IMR-90 (cell line): ENCODE data around the gene CPSF7. TPM values are rescaled to one million over a fixed set of nuclear protein-coding genes. Genes with fewer than 3 reads are reported as not detected.

Source experiments
- ATAC-seq: fragments of 200-7000 bp; cut with Tn5 transposase; 2 replicates; pipeline ENCODE4 v1.9.1; 2020; ENCODE audit warnings: low read depth, mild to moderate bottlenecking, moderate library complexity
- BruUV-seq: library from RNA; stranded (reverse); fragments of 400-500 nt; replicated peaks from 2 replicates; lab custom pipeline; 2021; lab: Mats Ljungman, UMichigan
- CTCF ChIA-PET: fragments of 300-600 bp; formaldehyde crosslinking; extraction: SDS; loops from one replicate; lab custom pipeline; 2021; ENCODE audit warnings: antibody characterized with exemption; lab: Yijun Ruan, JAX
- POLR2A ChIA-PET: fragments of 300-600 bp; sonication (Branson Sonifier 250); formaldehyde crosslinking; loops from one replicate; lab custom pipeline; 2022; ENCODE audit warnings: antibody characterized with exemption; ENCODE audit not compliant: unreplicated experiment; lab: Charles Lee
- DNase-seq: peaks from one replicate; pipeline ENCODE4 v3.0.0; 2013
- H2AFZ ChIP-seq: replicated peaks from 2 replicates; pipeline ENCODE3; 2013; ENCODE audit warnings: low read length, mild to moderate bottlenecking; ENCODE audit not compliant: poor library complexity
- H2AK5ac ChIP-seq: 2 replicates; pipeline ENCODE4 v1.6.1; 2013; ENCODE audit warnings: low read depth, low read length, inconsistent platforms
- H2AK9ac ChIP-seq: replicated peaks from 2 replicates; pipeline ENCODE3; 2013; ENCODE audit warnings: mild to moderate bottlenecking, low read depth, low read length, moderate library complexity; ENCODE audit not compliant: poor library complexity
- H2BK120ac ChIP-seq: 2 replicates; pipeline ENCODE4 v1.6.1; 2013; ENCODE audit warnings: low read depth, low read length, inconsistent platforms
- H2BK15ac ChIP-seq: 3 replicates; pipeline ENCODE4 v1.6.1; 2013; ENCODE audit warnings: low read depth, low read length, inconsistent platforms
- H2BK20ac ChIP-seq: 2 replicates; pipeline ENCODE4 v1.6.1; 2013; ENCODE audit warnings: low read depth, mild to moderate bottlenecking, inconsistent platforms, low read length, moderate library complexity
- H2BK5ac ChIP-seq: 2 replicates; pipeline ENCODE4 v1.6.1; 2013; ENCODE audit warnings: mild to moderate bottlenecking, low read depth, low read length, inconsistent platforms; ENCODE audit not compliant: poor library complexity, severe bottlenecking
- H3K14ac ChIP-seq: replicated peaks from 2 replicates; pipeline ENCODE4 v1.6.1; 2013; ENCODE audit warnings: low read depth, low read length, inconsistent platforms
- H3K18ac ChIP-seq: 2 replicates; pipeline ENCODE4 v1.6.1; 2013; ENCODE audit warnings: low read depth, low read length, control low read depth
- H3K23ac ChIP-seq: 2 replicates; pipeline ENCODE4 v1.6.1; 2013; ENCODE audit warnings: low read depth, low read length, inconsistent platforms
- H3K27ac ChIP-seq: 2 replicates; pipeline ENCODE4 v1.5.1; 2013; ENCODE audit warnings: mild to moderate bottlenecking, control low read depth, low read length; ENCODE audit not compliant: insufficient read depth
- H3K27me3 ChIP-seq: 2 replicates; pipeline ENCODE4 v1.6.1; 2013; ENCODE audit warnings: low read length; ENCODE audit not compliant: control insufficient read depth, insufficient read depth
- H3K36me3 ChIP-seq: 2 replicates; pipeline ENCODE4 v1.6.1; 2013; ENCODE audit warnings: low read length, mixed read lengths; ENCODE audit not compliant: control insufficient read depth, insufficient read depth
- H3K4ac ChIP-seq: 2 replicates; pipeline ENCODE4 v1.6.1; 2013; ENCODE audit warnings: low read depth, low read length, inconsistent platforms
- H3K4me1 ChIP-seq: 2 replicates; pipeline ENCODE4 v1.6.1; 2013; ENCODE audit warnings: low read length, mixed read lengths; ENCODE audit not compliant: control insufficient read depth, insufficient read depth
- H3K4me2 ChIP-seq: 2 replicates; pipeline ENCODE4 v1.6.1; 2013; ENCODE audit warnings: low read depth, mild to moderate bottlenecking, control low read depth, low read length, moderate library complexity
- H3K4me3 ChIP-seq: 2 replicates; pipeline ENCODE4 v1.5.1; 2013; ENCODE audit warnings: low read depth, mild to moderate bottlenecking, control low read depth, low read length, moderate library complexity; ENCODE audit not compliant: insufficient read depth
- H3K56ac ChIP-seq: 2 replicates; pipeline ENCODE4 v1.6.1; 2013; ENCODE audit warnings: low read length, inconsistent platforms; ENCODE audit not compliant: insufficient read depth; ENCODE audit errors: extremely low read depth
- H3K79me1 ChIP-seq, 2 experiments: 2 replicates each; pipeline ENCODE4 v1.6.1; 2013; ENCODE audit warnings: low read length in 2 of 2, inconsistent platforms in 1 of 2, low read depth in 1 of 2
- H3K9ac ChIP-seq: 2 replicates; pipeline ENCODE4 v1.6.1; 2013; ENCODE audit warnings: low read depth, low read length, control low read depth
- H3K9me1 ChIP-seq: 2 replicates; pipeline ENCODE4 v1.6.1; 2013; ENCODE audit warnings: low read length, inconsistent platforms; ENCODE audit not compliant: insufficient read depth
- H3K9me3 ChIP-seq: 2 replicates; pipeline ENCODE4 v1.6.1; 2013; ENCODE audit warnings: low read length; ENCODE audit not compliant: control insufficient read depth, insufficient read depth
- H4K20me1 ChIP-seq: 2 replicates; pipeline ENCODE4 v1.6.1; 2013; ENCODE audit warnings: low read length, inconsistent platforms; ENCODE audit not compliant: insufficient read depth
- H4K5ac ChIP-seq: 2 replicates; pipeline ENCODE4 v1.6.1; 2013; ENCODE audit warnings: mild to moderate bottlenecking, low read depth, low read length, control low read depth
- H4K8ac ChIP-seq, 2 experiments: 2 replicates each; pipeline ENCODE4 v1.6.1; 2013; ENCODE audit warnings: low read depth in 2 of 2, low read length in 2 of 2, control low read depth in 1 of 2, inconsistent platforms in 1 of 2
- H4K91ac ChIP-seq: 2 replicates; pipeline ENCODE4 v1.6.1; 2013; ENCODE audit warnings: low read depth, low read length, inconsistent platforms; ENCODE audit not compliant: insufficient read depth
- BHLHE40 ChIP-seq: fragments of 150-350 bp; IDR thresholded peaks from 2 replicates; pipeline ENCODE4 v1.6.1; 2016; ENCODE audit warnings: mild to moderate bottlenecking, low read depth, low read length
- CEBPB ChIP-seq: IDR thresholded peaks from 2 replicates; pipeline ENCODE4 v1.6.1; 2012; ENCODE audit warnings: low read depth, low read length, improper control_type of control experiment
- CHD1 ChIP-seq: IDR thresholded peaks from 2 replicates; pipeline ENCODE4 v1.6.1; 2012; ENCODE audit warnings: low read depth, low read length, improper control_type of control experiment
- FOS ChIP-seq: fragments of 150-350 bp; IDR thresholded peaks from 2 replicates; pipeline ENCODE4 v1.6.1; 2016; ENCODE audit warnings: low read depth, low read length
- MAFK ChIP-seq: IDR thresholded peaks from 2 replicates; pipeline ENCODE4 v1.6.1; 2012; ENCODE audit warnings: low read depth, low read length, improper control_type of control experiment
- MAZ ChIP-seq: IDR thresholded peaks from 2 replicates; pipeline ENCODE4 v1.6.1; 2012; ENCODE audit warnings: low read depth, mild to moderate bottlenecking, low read length, improper control_type of control experiment, moderate library complexity, borderline replicate concordance
- MXI1 ChIP-seq: IDR thresholded peaks from 2 replicates; pipeline ENCODE4 v1.6.1; 2012; ENCODE audit warnings: low read depth, mild to moderate bottlenecking, low read length, moderate library complexity, borderline replicate concordance
- NFE2L2 ChIP-seq: fragments of 150-350 bp; IDR thresholded peaks from 2 replicates; pipeline ENCODE4 v1.6.1; 2016; ENCODE audit warnings: low read depth, mild to moderate bottlenecking, low read length
- POLR2A ChIP-seq: IDR thresholded peaks from 2 replicates; pipeline ENCODE4 v1.6.1; 2012; ENCODE audit warnings: mild to moderate bottlenecking, low read depth, low read length
- RAD21 ChIP-seq: IDR thresholded peaks from 2 replicates; pipeline ENCODE4 v1.6.1; 2012; ENCODE audit warnings: low read length, improper control_type of control experiment
- RCOR1 ChIP-seq: IDR thresholded peaks from 2 replicates; pipeline ENCODE4 v1.6.1; 2012; ENCODE audit warnings: mild to moderate bottlenecking, low read length, improper control_type of control experiment; ENCODE audit not compliant: insufficient replicate concordance
- RFX5 ChIP-seq: IDR thresholded peaks from 2 replicates; pipeline ENCODE4 v1.8.0; 2012; ENCODE audit warnings: low read depth, mild to moderate bottlenecking, low read length, moderate library complexity
- SMC3 ChIP-seq: fragments of 150-350 bp; IDR thresholded peaks from 2 replicates; pipeline ENCODE4 v1.6.1; 2016; ENCODE audit warnings: low read depth, mild to moderate bottlenecking, antibody characterized with exemption, low read length, moderate library complexity
- WGBS, 2 experiments: methylation state at CpG; one replicate each; pipeline versions ENCODE4 v1.1.5 to v1.1.7; 2013; ENCODE audit warnings: missing lambda C conversion rate in 2 of 2; ENCODE audit not compliant: insufficient read length in 1 of 2; ENCODE audit errors: extremely low coverage in 2 of 2; 5-methylcytosine and 5-hydroxymethylcytosine counted together
- dilution Hi-C: fragments of 300-500 bp; cut with HindIII; formaldehyde crosslinking; loops from one replicate; pipeline ENCODE4 v1.14.3; 2018; ENCODE audit warnings: low sequenced_read_pairs; ENCODE audit not compliant: unreplicated experiment
- in situ Hi-C: fragments of 300-500 bp; cut with MboI; formaldehyde crosslinking; loops from 3 replicates; pipeline ENCODE4 v1.14.3; 2019; ENCODE audit warnings: low sequenced_read_pairs, inconsistent platforms, mixed read lengths
- intact Hi-C: fragments of 100-400 bp; cut with micrococcal nuclease; formaldehyde crosslinking; loops from 2 replicates; pipeline ENCODE4 v1.10.0; 2022
- polyA plus RNA-seq, 3 experiments: library from polyadenylated mRNA; depleted of rRNA; stranded (reverse); fragments of >200 nt; gene quantifications; 2 replicates each; pipeline ENCODE4 v1.2.3, GENCODE V29; 2012; ENCODE audit warnings: low replicate concordance in 1 of 3
- total RNA-seq: library from RNA; depleted of rRNA; stranded (reverse); fragments of >200 nt; gene quantifications from 2 replicates; pipeline ENCODE4 v1.2.3, GENCODE V29; 2012
- TF ChIP-seq, protein P1 (sequence below): fragments of 150-350 bp; IDR thresholded peaks from 2 replicates; pipeline ENCODE4 v1.6.1; 2017; ENCODE audit warnings: mild to moderate bottlenecking, antibody characterized with exemption, low read length, low read depth
- TF ChIP-seq, protein P2 (sequence below): fragments of 150-350 bp; IDR thresholded peaks from 2 replicates; pipeline ENCODE4 v1.6.1; 2016; ENCODE audit warnings: low read depth, mild to moderate bottlenecking, low read length, moderate library complexity, borderline replicate concordance
- TF ChIP-seq, protein P3 (sequence below): conservative IDR thresholded peaks from 2 replicates; pipeline ENCODE4 v1.5.1; 2012; ENCODE audit warnings: mild to moderate bottlenecking, low read depth, low read length, improper control_type of control experiment

Gene CPSF7
- total and polyA plus RNA-seq, 2 of the 4 experiments (the other 2 are of a cell fraction), result 9.5 to 55.2 TPM

DNA sequence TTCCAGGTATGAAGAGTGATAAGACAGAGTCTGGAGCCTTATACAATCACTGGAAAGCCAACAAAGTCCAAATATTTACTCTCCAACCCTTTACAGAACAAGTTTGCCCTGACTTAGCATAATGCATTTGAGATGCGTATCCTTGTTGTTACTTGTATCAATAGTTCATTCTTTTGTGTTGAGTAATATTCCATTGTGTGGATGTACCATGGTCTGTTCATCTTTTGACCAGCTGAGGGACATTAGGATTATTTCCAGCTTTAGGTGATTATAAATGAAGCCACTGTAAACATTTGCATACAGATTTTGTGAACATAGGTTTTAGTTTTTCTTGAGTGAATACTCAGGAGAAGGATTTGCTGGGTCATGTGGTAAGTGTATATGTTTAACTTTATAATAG is 9.8 kb upstream of the CPSF7 start:
- POLR2A ChIA-PET, result no interaction called here
- intact Hi-C loops (no loop called here), in situ Hi-C loops (no loop called here)

More for the DNA sequence above, 9.8 kb upstream of the CPSF7 start:
- H3K23ac ChIP-seq, result no peak overlapping the region
- no peaks in the 10 kb centered on the region; the same call in 1 of the 2 replicates for H3K9me1 ChIP-seq
- no peak for ATAC-seq
- no peak for DNase-seq
- H4K5ac ChIP-seq, result no peak overlapping the region
- TF ChIP-seq MAZ (no peak), FOS (no peak), RFX5 (no peak), SMC3 (no peak), MAFK (no peak), RCOR1 (no peak), RAD21 (no peak), MXI1 (no peak), CHD1 (no peak), BHLHE40 (no peak), POLR2A (no peak), CEBPB (no peak), NFE2L2 (no peak)
- TF ChIP-seq, protein P1, sequence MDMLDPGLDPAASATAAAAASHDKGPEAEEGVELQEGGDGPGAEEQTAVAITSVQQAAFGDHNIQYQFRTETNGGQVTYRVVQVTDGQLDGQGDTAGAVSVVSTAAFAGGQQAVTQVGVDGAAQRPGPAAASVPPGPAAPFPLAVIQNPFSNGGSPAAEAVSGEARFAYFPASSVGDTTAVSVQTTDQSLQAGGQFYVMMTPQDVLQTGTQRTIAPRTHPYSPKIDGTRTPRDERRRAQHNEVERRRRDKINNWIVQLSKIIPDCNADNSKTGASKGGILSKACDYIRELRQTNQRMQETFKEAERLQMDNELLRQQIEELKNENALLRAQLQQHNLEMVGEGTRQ, result no peak
- TF ChIP-seq, protein P2, sequence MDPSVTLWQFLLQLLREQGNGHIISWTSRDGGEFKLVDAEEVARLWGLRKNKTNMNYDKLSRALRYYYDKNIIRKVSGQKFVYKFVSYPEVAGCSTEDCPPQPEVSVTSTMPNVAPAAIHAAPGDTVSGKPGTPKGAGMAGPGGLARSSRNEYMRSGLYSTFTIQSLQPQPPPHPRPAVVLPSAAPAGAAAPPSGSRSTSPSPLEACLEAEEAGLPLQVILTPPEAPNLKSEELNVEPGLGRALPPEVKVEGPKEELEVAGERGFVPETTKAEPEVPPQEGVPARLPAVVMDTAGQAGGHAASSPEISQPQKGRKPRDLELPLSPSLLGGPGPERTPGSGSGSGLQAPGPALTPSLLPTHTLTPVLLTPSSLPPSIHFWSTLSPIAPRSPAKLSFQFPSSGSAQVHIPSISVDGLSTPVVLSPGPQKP, result no peak
- TF ChIP-seq, protein P3, sequence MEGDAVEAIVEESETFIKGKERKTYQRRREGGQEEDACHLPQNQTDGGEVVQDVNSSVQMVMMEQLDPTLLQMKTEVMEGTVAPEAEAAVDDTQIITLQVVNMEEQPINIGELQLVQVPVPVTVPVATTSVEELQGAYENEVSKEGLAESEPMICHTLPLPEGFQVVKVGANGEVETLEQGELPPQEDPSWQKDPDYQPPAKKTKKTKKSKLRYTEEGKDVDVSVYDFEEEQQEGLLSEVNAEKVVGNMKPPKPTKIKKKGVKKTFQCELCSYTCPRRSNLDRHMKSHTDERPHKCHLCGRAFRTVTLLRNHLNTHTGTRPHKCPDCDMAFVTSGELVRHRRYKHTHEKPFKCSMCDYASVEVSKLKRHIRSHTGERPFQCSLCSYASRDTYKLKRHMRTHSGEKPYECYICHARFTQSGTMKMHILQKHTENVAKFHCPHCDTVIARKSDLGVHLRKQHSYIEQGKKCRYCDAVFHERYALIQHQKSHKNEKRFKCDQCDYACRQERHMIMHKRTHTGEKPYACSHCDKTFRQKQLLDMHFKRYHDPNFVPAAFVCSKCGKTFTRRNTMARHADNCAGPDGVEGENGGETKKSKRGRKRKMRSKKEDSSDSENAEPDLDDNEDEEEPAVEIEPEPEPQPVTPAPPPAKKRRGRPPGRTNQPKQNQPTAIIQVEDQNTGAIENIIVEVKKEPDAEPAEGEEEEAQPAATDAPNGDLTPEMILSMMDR, result no peak
- no peaks in the 10 kb centered on the region for H3K27me3 ChIP-seq
- H3K36me3 ChIP-seq, result peaks cover 28% of the 10 kb centered on the region
- no peaks in the 10 kb centered on the region for H3K9me3 ChIP-seq
- dilution Hi-C loops, result no loop called here
- no peak overlapping the region for H2BK20ac ChIP-seq
- H2AK9ac ChIP-seq, result no peak overlapping the region
- no peak overlapping the region for H4K8ac ChIP-seq
- H4K91ac ChIP-seq, result no peak overlapping the region
- H3K4me2 ChIP-seq, result no peak overlapping the region
- H2BK120ac ChIP-seq, result no peak overlapping the region
- H3K79me1 ChIP-seq, result peaks cover 31 to 71% of the 10 kb centered on the region in 2 experiments
- H2BK15ac ChIP-seq, result no peak overlapping the region
- H2AFZ ChIP-seq, result no peak overlapping the region
- H3K14ac ChIP-seq, result no peak overlapping the region
- no peak overlapping the region for H2BK5ac ChIP-seq
- no peak overlapping the region for H3K18ac ChIP-seq
- peaks cover 35% of the 10 kb centered on the region for H4K20me1 ChIP-seq
- H3K9ac ChIP-seq, result no peak overlapping the region
- H3K56ac ChIP-seq, result no peak overlapping the region
- H2AK5ac ChIP-seq, result no peak overlapping the region
- WGBS, 2 experiments, result no CpG with 5 or more reads among the region's 1 CpG
- H3K4me1 ChIP-seq, result no peaks in the 10 kb centered on the region
- H3K4me3 ChIP-seq, result no peak overlapping the region
- no TSS peak for BruUV-seq
- H3K4ac ChIP-seq, result no peak overlapping the region
- CTCF ChIA-PET, result interaction anchor here (1.3 kb wide), 1 partner anchor 10 kb away, joined by 4 read pairs; no protein-coding TSS in a partner anchor
- H3K27ac ChIP-seq, result no peak overlapping the region
